ENCODE data around the gene IMPG2.

Gene IMPG2

GRCh38 chr3:101278727-101279126, 41.6 kb downstream of the IMPG2 start:
- H3K4me3 ChIP-seq (ENCODE audit: low read depth, low read length) = no peak overlapping the region

DNA sequence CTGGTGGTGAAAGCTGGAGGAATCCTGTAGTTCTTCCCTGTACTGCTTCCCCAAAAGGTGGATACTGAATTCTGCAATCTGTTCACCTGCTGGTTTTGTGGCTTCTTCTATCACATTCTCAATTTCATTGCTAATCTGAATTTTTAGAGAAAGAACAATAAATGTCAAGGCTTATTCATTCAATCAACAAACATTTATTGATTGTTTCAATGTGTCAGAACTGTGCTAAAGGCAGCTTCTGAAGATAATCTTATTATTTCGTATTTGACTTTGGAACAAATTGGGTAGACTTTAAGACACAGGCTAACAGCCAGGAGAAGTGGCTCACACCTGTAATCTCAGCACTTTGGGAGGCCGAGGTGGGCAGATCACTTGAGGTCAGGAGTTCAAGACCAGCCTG, 46.8 kb downstream of the IMPG2 start:
- no peak overlapping the region for H3K4me3 ChIP-seq (ENCODE audit: low read depth, low read length)

DNA sequence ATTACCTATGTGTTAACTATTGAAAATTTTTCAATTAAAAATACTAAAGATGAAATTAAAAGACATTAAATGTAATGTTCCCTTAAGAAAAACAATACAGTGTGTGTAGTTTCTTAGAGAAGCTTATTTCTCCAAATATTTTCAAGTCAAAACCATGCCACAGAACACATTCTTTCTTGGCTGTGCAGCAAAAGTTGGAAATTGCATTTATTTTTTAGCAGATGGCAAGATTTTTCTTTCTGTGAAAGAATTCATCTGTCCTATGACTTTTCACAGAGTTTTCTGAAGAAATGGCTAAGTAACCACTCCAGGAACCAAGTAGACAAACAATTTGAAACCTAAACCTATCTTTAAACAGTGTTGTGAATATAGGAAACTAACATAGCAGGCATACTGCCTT, 47.2 kb downstream of the IMPG2 start:
- no peak overlapping the region for H3K4me3 ChIP-seq (ENCODE audit: low read depth, low read length)

GRCh38 chr3:101271728-101272127, 48.6 kb downstream of the IMPG2 start:
- H3K4me3 ChIP-seq (ENCODE audit: low read depth, low read length) = no peak overlapping the region

DNA sequence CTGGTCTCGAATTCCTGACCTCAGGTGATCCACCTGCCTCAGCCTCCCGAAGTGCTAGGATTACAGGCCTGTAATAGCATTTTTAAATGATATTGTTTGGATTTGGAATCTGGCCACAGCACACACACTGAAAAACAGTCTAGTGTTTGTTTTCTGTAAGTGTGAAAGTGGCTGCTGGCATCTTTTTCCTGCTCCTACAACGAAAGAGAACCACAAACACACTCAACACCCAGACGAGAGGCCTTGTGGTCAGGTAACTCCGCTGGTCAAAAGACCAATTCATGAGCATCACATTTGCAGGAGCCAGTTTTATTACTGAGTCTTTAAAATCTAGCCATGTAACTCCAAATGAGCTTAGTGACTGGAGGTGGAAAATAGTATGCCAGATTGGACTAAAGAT, 50.2 kb downstream of the IMPG2 start:
- no peak overlapping the region for H3K4me3 ChIP-seq (ENCODE audit: low read depth, low read length)

GRCh38 chr3:101268971-101269671, 51.3 kb downstream of the IMPG2 start:
- H3K4me3 ChIP-seq (ENCODE audit: low read depth, low read length) = no peak overlapping the region

DNA sequence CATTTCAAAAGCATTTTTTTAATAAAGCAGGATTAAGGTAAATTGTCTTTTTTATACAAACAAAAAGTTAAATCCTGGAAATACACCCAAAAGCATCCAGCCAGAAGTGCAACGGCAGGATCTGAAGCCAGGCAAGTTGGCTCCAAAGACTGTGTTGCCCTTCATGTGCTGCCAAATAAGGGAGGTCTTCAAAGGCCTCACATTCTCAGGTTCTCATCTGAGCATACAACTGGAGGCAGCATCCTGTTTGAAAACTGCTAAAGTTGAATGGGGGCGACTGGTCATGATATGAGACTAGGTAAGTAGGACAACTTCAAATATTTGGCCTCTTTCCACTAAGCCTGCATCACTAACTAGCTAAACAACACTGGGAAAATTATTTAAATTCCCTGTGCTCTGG, 52.2 kb downstream of the IMPG2 start:
- H3K4me3 ChIP-seq (ENCODE audit: low read depth, low read length) = no peak overlapping the region

GRCh38 chr3:101266566-101266965, 53.8 kb downstream of the IMPG2 start:
- no peak overlapping the region for H3K4me3 ChIP-seq (ENCODE audit: low read depth, low read length)

GRCh38 chr3:101266071-101266470, 54.3 kb downstream of the IMPG2 start:
- no peak overlapping the region for H3K4me3 ChIP-seq (ENCODE audit: low read depth, low read length)

GRCh38 chr3:101262393-101263240, 57.8 kb downstream of the IMPG2 start:
- H3K4me3 ChIP-seq (ENCODE audit: low read depth, low read length) = no peak overlapping the region

- no peak overlapping the region for H3K4me3 ChIP-seq (ENCODE audit: low read depth, low read length)
These were observed 58.9 kb downstream of the IMPG2 start for GRCh38 chr3:101261506-101261905.

DNA sequence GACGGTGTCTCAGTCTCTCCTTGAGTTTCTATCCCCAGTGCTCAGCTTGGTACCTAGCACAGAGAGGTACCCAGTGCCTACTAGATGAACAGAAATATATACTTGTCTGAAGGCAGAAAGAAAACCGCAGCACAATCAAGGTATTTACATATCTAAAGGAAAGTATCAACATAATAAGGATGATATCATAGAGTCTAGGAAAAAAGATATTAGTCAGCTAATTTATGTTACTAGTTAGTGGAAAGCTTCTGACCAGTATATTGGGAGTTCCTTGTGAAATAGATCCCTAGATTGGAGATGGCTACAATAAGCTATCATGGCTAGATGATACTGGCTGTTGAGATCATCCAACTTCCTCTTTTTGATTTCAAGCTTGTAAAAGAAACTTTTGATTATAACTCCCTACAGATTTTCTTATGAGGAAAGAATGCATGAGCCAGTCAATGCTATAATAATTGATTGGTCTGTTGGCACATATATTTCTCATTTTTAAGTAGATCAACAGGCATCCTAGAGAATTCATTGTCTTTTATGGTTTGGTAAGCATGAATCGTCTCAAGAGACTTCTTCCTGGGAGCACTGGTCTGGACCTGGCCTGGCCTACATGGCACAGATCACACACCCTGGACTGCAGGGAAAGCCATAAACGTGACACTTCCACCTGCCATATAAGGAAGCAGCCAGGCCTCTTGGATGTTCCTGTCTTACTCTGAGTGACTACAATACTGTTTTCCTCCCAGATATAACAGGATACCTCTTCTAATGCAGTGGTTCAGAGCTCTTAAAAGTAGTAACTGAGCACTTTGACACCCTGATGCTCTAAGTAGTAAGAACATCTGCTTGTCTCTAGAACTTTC, 60.7 kb downstream of the IMPG2 start:
- H3K4me3 ChIP-seq (ENCODE audit: low read depth, low read length) = no peak overlapping the region

DNA sequence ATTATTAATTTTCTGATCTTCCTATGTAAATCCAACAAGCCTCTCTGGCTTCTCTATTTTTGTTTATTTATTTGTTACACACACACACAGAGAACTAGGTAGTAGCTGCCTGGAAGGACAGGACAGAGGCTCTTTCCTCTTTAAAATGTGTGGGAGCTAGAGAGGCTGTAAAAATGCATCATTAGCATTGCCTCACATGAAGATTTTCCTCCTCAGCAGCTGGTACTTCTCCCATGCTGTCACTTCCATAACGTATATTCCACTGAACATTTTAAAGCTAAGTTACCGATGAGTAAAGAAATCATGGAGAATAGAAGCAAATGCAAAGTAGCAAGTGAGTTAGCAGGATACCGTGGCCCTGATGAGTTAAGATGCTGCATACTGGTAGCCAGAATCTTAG, 63.9 kb downstream of the IMPG2 start:
- no peak overlapping the region for H3K4me3 ChIP-seq (ENCODE audit: low read depth, low read length)

GRCh38 chr3:101255441-101255840, 64.9 kb downstream of the IMPG2 start:
- H3K4me3 ChIP-seq (ENCODE audit: low read depth, low read length) = no peak overlapping the region

DNA sequence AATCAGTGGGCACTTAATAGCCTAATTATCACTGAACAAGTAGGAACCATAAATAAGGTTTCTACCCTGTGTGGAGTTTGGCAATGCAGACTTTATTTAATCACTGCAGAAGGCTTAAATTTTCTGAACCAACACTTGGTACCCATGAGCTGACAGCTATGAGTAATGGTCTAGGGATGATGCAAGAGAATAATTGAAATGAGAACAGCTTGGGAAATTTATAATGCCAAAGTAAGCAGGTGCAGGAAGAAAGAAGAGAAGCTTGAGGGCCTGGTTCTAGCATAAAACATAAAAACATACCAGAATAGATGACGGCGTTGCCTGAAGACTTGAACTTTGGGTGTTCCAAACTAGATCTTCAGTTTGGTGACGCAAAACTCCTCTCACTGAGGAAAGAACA, 67.0 kb downstream of the IMPG2 start:
- no peak overlapping the region for H3K4me3 ChIP-seq (ENCODE audit: low read depth, low read length)

- H3K4me3 ChIP-seq (ENCODE audit: low read depth, low read length) = no peak overlapping the region
These were observed 67.4 kb downstream of the IMPG2 start for GRCh38 chr3:101252945-101253344.

DNA sequence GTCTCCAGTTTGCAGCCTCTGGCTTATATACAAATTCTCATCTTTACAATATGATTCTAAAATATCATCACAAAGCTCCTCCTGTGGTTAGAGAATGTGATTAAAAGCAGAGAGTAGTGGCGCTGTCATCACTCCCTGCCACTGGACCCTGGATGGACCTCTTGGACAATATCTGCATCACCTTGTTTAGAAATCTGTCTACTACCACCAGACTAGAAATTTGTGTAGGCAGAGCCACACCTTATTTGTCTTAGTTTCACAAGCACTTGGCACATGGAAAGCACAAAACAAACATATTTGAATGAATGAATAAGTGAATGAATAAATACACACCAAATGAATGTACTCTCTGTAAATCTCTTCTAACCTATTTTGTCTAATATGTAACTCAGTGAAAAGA, 68.1 kb downstream of the IMPG2 start:
- H3K4me3 ChIP-seq (ENCODE audit: low read depth, low read length) = no peak overlapping the region

- no peak overlapping the region for H3K4me3 ChIP-seq (ENCODE audit: low read depth, low read length)
These were observed 68.9 kb downstream of the IMPG2 start for GRCh38 chr3:101251441-101251840.

- H3K4me3 ChIP-seq (ENCODE audit: low read depth, low read length) = no peak overlapping the region
These were observed 70.9 kb downstream of the IMPG2 start for GRCh38 chr3:101249522-101249921.

DNA sequence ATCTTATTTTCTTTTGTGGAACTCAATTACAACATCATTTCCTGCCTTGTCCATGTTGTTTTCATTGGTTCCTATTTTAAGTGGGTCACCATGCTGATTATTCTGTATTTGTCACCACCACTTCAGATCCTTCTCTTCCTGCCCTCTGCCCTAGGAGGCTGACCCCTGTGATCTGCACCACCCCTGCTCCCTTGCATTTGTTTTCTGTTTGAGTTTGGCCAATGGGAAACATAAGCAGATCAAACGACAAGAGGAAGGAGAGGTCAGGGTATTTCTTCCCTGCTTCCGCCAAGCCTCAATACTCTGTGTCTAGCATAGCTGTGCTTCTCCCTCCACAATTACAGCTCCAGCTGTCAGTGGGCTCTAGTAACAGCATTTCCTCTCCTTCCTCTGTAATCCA, 71.6 kb downstream of the IMPG2 start:
- no peak overlapping the region for H3K4me3 ChIP-seq (ENCODE audit: low read depth, low read length)

DNA sequence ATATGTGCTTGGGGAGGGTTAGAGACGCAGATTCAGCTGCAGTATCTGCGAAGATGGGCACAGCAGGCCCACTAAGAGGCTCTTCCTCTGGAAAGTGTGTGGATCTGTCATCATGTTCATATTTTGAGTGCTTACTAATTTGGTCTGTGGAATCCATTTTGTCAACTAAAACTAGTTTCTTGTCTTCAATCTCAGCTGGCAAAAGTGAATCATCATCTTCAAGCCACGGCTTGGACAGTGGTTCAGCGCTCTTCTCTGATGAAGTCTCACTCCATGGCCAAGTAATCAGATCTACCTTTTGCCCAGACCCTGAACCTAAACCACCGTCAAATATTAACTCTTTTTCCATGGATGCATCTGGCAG, 76.2 kb downstream of the IMPG2 start:
- no peak overlapping the region for H3K4me3 ChIP-seq (ENCODE audit: low read depth, low read length)
